Kidney epithelial cell (primary cell): ENCODE data around the gene METTL1. TPM values are rescaled to one million over a fixed set of nuclear protein-coding genes. Genes with fewer than 3 reads are reported as not detected.
A peak's percentile ranks its signal among the peaks of the same experiment; 100 is the strongest.
"Not testable (repeated sequence)": the region's sequence is repeated elsewhere in the genome, so short reads cannot be mapped to it uniquely, and the experiment has no call there.

Experiments used
- DNase-seq: peaks from one replicate; pipeline ENCODE4 v3.0.0-alpha.2; 2010; ENCODE audit warnings: low read depth
- H3K27me3 ChIP-seq: 2 replicates; pipeline ENCODE4 v1.6.0; 2011; ENCODE audit warnings: low read length; ENCODE audit not compliant: control insufficient read depth, insufficient read depth
- H3K36me3 ChIP-seq: 2 replicates; pipeline ENCODE4 v1.5.1; 2011; ENCODE audit warnings: low read length; ENCODE audit not compliant: control insufficient read depth, insufficient read depth
- H3K4me3 ChIP-seq: 2 replicates; pipeline ENCODE4 v1.5.1; 2011; ENCODE audit warnings: low read depth, mild to moderate bottlenecking, control low read depth, low read length
- total RNA-seq: library from RNA; depleted of rRNA; stranded (reverse); fragments of >200 nt; gene quantifications from 2 replicates; pipeline ENCODE4 v1.2.3, GENCODE V29; 2015
- TF ChIP-seq, protein P1 (sequence below): IDR thresholded peaks from 2 replicates; pipeline ENCODE4 v1.5.1; 2011; ENCODE audit warnings: mild to moderate bottlenecking, moderate library complexity, low read length, control low read depth, inconsistent platforms; ENCODE audit not compliant: insufficient read depth, poor library complexity, severe bottlenecking

The METTL1 gene
- total RNA-seq, 1 donor from 2014 or later: 20.3 TPM

DNA sequence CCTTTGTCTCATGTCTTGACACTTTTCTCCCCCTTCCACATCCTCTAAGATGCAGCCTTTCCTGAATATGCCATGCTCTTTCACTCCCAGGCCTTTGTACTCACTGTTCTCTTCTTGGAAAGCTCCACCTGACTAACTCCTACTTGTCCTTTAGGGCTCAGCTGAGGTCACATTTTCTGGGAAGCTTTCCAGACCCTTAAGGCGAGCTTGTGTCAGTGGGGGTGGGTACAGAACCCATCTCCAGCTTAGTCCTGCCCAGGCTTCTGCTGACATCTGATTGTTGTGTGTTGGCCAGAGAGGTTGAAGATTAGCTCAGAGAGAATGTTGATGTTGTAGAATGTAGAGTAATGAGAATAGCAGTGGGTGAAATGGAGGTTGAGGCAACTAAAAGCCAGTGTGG lies 7.8 kb upstream of the METTL1 start:
- no peaks in the 10 kb centered on the region for H3K36me3 ChIP-seq
- no peak for DNase-seq
- H3K27me3 ChIP-seq: no peaks in the 10 kb centered on the region
- H3K4me3 ChIP-seq: no peak overlapping the region
- TF ChIP-seq, protein P1, sequence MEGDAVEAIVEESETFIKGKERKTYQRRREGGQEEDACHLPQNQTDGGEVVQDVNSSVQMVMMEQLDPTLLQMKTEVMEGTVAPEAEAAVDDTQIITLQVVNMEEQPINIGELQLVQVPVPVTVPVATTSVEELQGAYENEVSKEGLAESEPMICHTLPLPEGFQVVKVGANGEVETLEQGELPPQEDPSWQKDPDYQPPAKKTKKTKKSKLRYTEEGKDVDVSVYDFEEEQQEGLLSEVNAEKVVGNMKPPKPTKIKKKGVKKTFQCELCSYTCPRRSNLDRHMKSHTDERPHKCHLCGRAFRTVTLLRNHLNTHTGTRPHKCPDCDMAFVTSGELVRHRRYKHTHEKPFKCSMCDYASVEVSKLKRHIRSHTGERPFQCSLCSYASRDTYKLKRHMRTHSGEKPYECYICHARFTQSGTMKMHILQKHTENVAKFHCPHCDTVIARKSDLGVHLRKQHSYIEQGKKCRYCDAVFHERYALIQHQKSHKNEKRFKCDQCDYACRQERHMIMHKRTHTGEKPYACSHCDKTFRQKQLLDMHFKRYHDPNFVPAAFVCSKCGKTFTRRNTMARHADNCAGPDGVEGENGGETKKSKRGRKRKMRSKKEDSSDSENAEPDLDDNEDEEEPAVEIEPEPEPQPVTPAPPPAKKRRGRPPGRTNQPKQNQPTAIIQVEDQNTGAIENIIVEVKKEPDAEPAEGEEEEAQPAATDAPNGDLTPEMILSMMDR: no peak

DNA sequence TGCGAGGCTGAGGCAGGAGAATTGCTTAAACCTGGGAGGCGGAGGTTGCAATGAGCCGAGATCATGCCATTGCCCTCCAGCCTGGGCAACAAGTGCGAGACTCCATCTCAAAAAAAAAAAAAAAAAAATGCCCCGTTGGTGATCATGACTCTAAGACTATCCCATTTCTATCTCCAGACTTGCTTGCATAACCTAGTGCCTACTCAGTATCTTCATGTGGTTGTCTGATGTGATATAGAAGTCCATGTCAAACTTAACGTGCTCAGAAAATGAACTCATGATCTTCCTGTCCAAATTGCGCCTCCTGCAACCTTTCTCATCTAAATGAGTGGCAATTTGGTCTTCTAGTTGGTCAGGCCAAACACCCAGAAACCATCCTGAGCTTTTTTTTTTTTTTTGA lies 6.0 kb upstream of the METTL1 start:
- no peaks in the 10 kb centered on the region for H3K27me3 ChIP-seq
- TF ChIP-seq, protein P1: no peak
- no peaks in the 10 kb centered on the region for H3K36me3 ChIP-seq
- DNase-seq: no peak
- H3K4me3 ChIP-seq: no peak overlapping the region

DNA sequence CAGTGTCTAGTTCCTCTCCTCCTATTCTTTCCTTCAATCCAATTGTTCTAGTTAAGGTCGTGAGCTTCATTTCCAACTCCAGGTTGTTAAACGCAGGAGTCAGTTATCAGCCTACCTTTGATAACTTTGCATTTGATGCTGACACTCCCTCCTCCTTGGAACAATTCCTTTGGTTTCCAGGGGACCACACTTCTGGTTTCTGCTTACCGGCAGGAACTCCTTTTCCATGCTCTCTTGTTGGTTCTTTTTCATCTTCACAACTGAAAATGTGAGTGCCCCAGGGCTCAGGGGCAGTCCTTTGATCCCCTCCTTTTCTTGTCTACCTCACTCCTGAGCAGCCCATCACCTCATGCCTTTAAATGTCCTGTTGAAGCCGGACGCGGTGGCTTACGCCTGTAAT lies 5.5 kb upstream of the METTL1 start:
- H3K27me3 ChIP-seq: no peaks in the 10 kb centered on the region
- DNase-seq: no peak
- H3K36me3 ChIP-seq: no peaks in the 10 kb centered on the region
- H3K4me3 ChIP-seq: no peak overlapping the region
- TF ChIP-seq, protein P1: no peak

DNA sequence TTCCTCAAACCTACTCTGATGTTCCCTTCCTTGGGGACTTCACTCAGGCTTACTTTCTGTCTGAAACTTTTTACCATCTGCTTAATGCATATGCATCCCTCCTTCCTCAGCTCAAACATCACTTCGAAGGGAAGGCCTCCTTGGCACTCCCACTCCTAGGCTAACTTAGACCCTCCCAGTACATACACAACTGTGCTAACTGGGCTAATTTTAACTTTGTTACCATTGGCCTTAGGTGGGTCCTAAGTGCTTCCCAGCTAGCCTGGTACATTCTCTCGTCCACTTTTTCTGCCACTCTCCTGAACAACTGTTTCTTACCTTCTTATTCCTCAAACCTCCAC lies 4.3 kb upstream of the METTL1 start:
- TF ChIP-seq, protein P1: no peak
- no peak for DNase-seq
- Histone ChIP-seq H3K27me3 (no peaks in the 10 kb centered on the region), H3K36me3 (no peaks in the 10 kb centered on the region), H3K4me3 (no peak overlapping the region)

DNA sequence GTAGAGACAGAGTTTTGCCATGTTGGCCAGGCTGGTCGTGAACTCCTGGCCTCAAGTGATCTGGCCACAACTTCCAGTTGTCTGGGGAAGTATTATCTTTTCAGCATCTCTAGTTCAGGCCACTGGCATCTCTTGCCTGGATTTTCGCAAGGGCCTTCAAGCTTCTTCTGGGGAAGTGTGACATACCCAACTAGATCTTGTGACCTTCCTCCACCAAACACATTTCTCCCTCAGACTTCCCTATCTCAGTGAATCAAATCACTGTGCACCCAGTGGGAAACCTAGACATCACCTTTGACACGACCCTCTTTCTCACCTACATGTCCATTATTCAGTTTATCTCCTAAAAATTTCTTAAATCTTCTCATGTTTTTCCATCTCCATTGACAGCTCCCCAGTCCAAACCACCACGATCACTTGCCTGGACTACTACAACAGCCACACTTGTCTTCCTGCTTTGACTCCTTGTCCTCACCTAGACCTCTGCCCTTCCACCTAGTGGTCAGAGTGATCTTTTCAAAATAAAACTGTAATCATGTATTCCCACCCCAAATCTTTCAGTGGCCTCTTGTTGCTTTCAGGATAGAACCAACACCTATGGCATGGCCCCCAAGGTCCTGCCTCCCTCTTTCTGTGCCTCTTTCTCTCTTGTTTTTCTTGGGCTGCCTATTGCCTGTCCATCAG lies 3.8 kb upstream of the METTL1 start:
- TF ChIP-seq, protein P1: peak; percentile 2
- Histone ChIP-seq H3K4me3 (no peak overlapping the region), H3K27me3 (no peaks in the 10 kb centered on the region), H3K36me3 (no peaks in the 10 kb centered on the region)
- no peak for DNase-seq

DNA sequence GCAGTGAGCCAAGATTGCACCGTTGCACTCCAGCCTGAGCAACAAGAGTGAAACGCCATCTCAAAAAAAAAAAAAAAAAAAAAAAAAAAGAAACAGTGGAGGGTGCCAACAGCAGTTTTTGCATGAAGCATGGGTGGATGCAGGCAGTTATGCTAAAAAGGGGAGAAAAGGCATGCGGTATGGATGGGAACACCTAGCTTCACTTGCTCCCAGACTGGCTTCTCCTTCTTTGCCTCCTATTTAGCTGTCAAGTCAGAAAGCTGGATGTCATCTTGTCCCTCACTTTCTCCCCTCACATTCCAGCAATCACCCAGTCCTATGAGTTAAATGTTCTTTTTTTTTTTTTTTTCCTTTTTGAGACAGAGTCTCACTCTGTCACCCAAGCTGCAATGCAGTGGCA lies 3.1 kb upstream of the METTL1 start:
- Histone ChIP-seq H3K27me3 (no peaks in the 10 kb centered on the region), H3K4me3 (no peak overlapping the region), H3K36me3 (no peaks in the 10 kb centered on the region)
- no peak for DNase-seq
- TF ChIP-seq, protein P1: no peak

DNA sequence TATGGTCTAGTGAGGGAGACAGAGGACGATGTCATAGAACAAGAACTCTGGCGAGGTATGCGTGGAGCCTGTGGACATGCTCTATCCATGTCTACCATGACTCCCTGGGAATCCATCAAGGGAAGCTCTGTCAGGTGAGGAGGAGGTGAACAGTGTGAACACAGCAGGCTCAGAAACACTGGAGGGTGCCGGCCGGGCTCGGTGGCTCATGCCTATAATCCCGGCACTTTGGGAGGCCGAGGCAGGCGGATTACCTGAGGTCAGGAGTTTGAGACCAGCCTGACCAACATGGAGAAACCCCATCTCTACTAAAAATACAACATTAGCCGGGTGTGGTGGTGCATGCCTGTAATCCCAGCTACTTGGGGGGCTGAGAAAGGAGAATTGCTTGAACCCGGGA lies 2.7 kb upstream of the METTL1 start:
- not testable (repeated sequence) for H3K27me3 ChIP-seq, H3K36me3 ChIP-seq, DNase-seq, H3K4me3 ChIP-seq
